HG03342 (cell line): ENCODE data around the gene NUP58.

ENCODE experiments used
- ATAC-seq: cut with Tn5 transposase; IDR thresholded peaks from one replicate; pipeline ENCODE4 v1.9.1; 2021; ENCODE audit warnings: mild to moderate bottlenecking, moderate library complexity; ENCODE audit not compliant: unreplicated experiment

Gene NUP58

GRCh38 chr13:25375727-25376358, 74.4 kb downstream of the NUP58 start:
- no peak for ATAC-seq

GRCh38 chr13:25377244-25377962, 76.0 kb downstream of the NUP58 start:
- no peak for ATAC-seq

GRCh38 chr13:25378528-25378927, 77.1 kb downstream of the NUP58 start:
- no peak for ATAC-seq

DNA sequence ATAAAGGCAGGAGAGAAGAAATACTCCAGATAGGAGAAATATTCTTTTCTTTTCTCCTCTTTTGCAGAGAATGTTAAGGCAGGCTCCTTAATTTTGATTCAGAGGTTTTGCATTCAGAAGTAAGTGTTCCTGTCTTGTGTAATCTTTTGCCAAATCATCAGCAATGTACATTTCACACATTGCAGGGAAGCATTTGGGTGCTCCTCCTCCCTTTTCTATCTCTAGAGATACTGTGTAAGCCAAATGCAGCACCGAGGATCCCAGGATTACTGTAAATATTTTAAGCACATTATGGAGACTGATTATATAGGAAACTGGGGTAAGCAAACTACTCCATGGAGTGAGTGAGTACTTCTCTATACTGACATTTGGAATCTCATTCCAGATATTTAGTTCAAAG, 77.6 kb downstream of the NUP58 start:
- ATAC-seq: no peak

GRCh38 chr13:25380082-25380481, 78.7 kb downstream of the NUP58 start:
- no peak for ATAC-seq

GRCh38 chr13:25380741-25381324, 79.4 kb downstream of the NUP58 start:
- ATAC-seq: no peak

- ATAC-seq: no peak
These were observed 83.5 kb downstream of the NUP58 start for GRCh38 chr13:25384758-25385410.

DNA sequence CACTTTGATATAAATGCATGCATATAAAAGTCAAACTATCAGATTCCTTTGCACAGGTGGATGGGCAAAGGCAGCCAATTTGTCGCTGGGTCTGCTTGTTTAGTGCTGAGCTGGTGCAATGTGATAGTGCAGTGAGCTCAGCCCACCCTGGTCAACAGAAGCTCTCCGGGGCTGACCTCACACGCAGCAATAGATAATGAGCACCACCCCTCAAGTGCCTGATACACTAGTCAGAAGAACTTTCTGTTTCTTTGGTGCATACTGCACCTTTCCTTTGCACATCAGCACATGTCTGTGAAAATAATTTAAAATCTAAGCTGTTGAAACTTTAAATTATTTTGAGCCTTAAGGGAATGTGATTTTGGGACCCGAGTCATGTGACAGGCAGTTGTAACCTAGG, 90.5 kb downstream of the NUP58 start:
- no peak for ATAC-seq
